Pancreas (tissue), 10 donors: ENCODE data around the gene OBSCN. TPM values are rescaled to one million over a fixed set of nuclear protein-coding genes. Genes with fewer than 3 reads are reported as not detected.

Source experiments
- ATAC-seq, 4 donors: fragments of 200-7000 bp; cut with Tn5 transposase; one replicate each; pipeline versions ENCODE4 v1.8.0 to v1.9.1; 2020; ENCODE audit warnings: mild to moderate bottlenecking in 4 of 4, moderate library complexity in 4 of 4
- DNase-seq, 6 donors: peaks; one replicate each; pipeline ENCODE4 v3.0.0-alpha.2; 2020
- FAIRE-seq: peaks from 2 replicates; lab custom pipeline; 2012; peaks lifted over from hg19 to GRCh38; lab: Jason Lieb, UNC
- H3K27ac ChIP-seq, 4 donors: fragments of 200-600 bp; sonication (generic); 1 replicate in 3 of 4; 2 replicates in 1 of 4; pipeline versions ENCODE4 v1.5.0 to v1.8.0; 2020
- H3K27me3 ChIP-seq, 4 donors: fragments of 200-600 bp; one replicate each; pipeline ENCODE4 v1.8.0; 2021
- H3K36me3 ChIP-seq, 3 donors: fragments of 200-600 bp; sonication (generic) in 1 of 3; one replicate each; pipeline versions ENCODE4 v1.5.0 to v1.8.0; 2020 to 2021
- H3K4me1 ChIP-seq, 3 donors: fragments of 200-600 bp; one replicate each; pipeline ENCODE4 v1.8.0; 2021
- H3K4me3 ChIP-seq, 4 donors: fragments of 200-600 bp; sonication (generic) in 2 of 4; one replicate each; pipeline versions ENCODE4 v1.5.0 to v1.8.0; 2020 to 2021
- H3K9me3 ChIP-seq, 4 donors: fragments of 200-600 bp; one replicate each; pipeline ENCODE4 v1.8.0; 2021
- CTCF ChIP-seq, 4 donors: fragments of 200-600 bp; sonication (generic) in 3 of 4; IDR thresholded peaks; one replicate each; pipeline versions ENCODE4 v1.5.0 to v1.8.0; 2021; ENCODE audit warnings: antibody characterized with exemption in 4 of 4
- WGBS, 2 donors: extraction: QIAGEN DNeasy Blood & Tissue Kit; methylation state at CpG; one replicate each; pipeline ENCODE4 v1.1.7; 2013; 5-methylcytosine and 5-hydroxymethylcytosine counted together
- intact Hi-C, 3 donors: fragments of 100-400 bp; cut with DNase I; formaldehyde crosslinking; loops; one replicate each; pipeline versions ENCODE4 v1.11.1 to v1.14.2; 2022
- polyA plus RNA-seq, 2 donors: library from polyadenylated mRNA; stranded (reverse); fragments of 200-250 nt; gene quantifications; one replicate each; pipeline ENCODE4 v1.2.3, GENCODE V29; 2013
- total RNA-seq, 6 donors: library from RNA; stranded (reverse); fragmentation: NEBNext Ultra II Directional in 4 of 6; extraction: Animal tissue kit (Norgen Biotek cat#: 25700) in 4 of 6; gene quantifications; one replicate each; pipeline versions ENCODE4 v1.2.1 to v1.2.4, GENCODE V29; 2021 to 2023
- donor health status: healthy with polysubstance abuse.
- donor health status: DM: no; HTN: no; CAD: no; lungs with moderate emphysema.
- donor health status: DM: no; HTN: no; CAD: no.
- donor health status: control.
- donor health status: control.
- donor health status: Bipolar disorder and iron deficiency.
- donor health status: DM: yes; HTN: yes; CAD: no.
- donor health status: DM: no; HTN: no; CAD: no.
- donor health status: DM: no; HTN: no; CAD: no.
- donor health status: DM: yes; HTN: yes; CAD: no.

The OBSCN gene
- total and polyA plus RNA-seq, 8 donors = 7.9 to 61.4 (median 11.3) TPM

- no peak for TF ChIP-seq CTCF (IDR thresholded peaks at IDR 0.05)
- ATAC-seq (no peak), DNase-seq (peak in 5 of 6 donors; percentile 6 to 63 (median 8)), FAIRE-seq (no peak)
- Histone ChIP-seq H3K27ac (no peak overlapping the region), H3K4me3 (no peak overlapping the region), H3K9me3 (no peaks in the 10 kb centered on the region), H3K36me3 (no peaks in the 10 kb centered on the region), H3K27me3 (no peaks in the 10 kb centered on the region), H3K4me1 (no peaks in the 10 kb centered on the region)
- intact Hi-C loops = no loop called here
- WGBS, 2 donors = 97% methylated on average over 21 to 25 of the region's 25 CpGs
Observed at GRCh38 chr1:228313536-228314277, 105.9 kb downstream of the OBSCN start.

- FAIRE-seq (no peak), DNase-seq (peak in 3 of 6 donors; percentile 8 to 45 (median 9)), ATAC-seq (no peak)
- Histone ChIP-seq H3K27ac (no peak overlapping the region), H3K9me3 (no peaks in the 10 kb centered on the region), H3K27me3 (no peaks in the 10 kb centered on the region), H3K4me1 (no peaks in the 10 kb centered on the region), H3K36me3 (no peaks in the 10 kb centered on the region), H3K4me3 (no peak overlapping the region)
- no peak for TF ChIP-seq CTCF (IDR thresholded peaks at IDR 0.05)
- intact Hi-C loops = no loop called here
- 91% methylated on average over 3 of the region's 3 CpGs for WGBS, 2 donors
Observed at GRCh38 chr1:228314315-228314657, 106.4 kb downstream of the OBSCN start.

GRCh38 chr1:228314658-228315483, 107.0 kb downstream of the OBSCN start:
- Histone ChIP-seq H3K4me3 (no peak overlapping the region), H3K27ac (peak overlapping the region in 2 of 4 donors; percentile 39 to 46), H3K4me1 (no peaks in the 10 kb centered on the region), H3K36me3 (peaks cover 0 to 1% (median 0%) of the 10 kb centered on the region in 3 donors), H3K9me3 (no peaks in the 10 kb centered on the region), H3K27me3 (no peaks in the 10 kb centered on the region)
- no peak for TF ChIP-seq CTCF (IDR thresholded peaks at IDR 0.05)
- WGBS, 2 donors = 88 to 89% methylated on average over 31 of the region's 31 CpGs
- peak in 2 of 4 donors; percentile 8 to 34 for ATAC-seq
- FAIRE-seq = no peak
- peak in 5 of 6 donors; percentile 10 to 72 (median 41) for DNase-seq
- intact Hi-C loops = no loop called here

GRCh38 chr1:228315484-228315944, 107.7 kb downstream of the OBSCN start:
- FAIRE-seq = no peak

More at GRCh38 chr1:228315484-228315944, 107.7 kb downstream of the OBSCN start:
- peaks cover 0 to 5% (median 0%) of the 10 kb centered on the region in 3 donors for H3K36me3 ChIP-seq
- H3K4me1 ChIP-seq = no peaks in the 10 kb centered on the region
- no peak for TF ChIP-seq CTCF (IDR thresholded peaks at IDR 0.05)
- DNase-seq (peak; percentile 48 to 86 (median 74)), ATAC-seq (peak; percentile 77 to 93 (median 88))
- no peaks in the 10 kb centered on the region for H3K27me3 ChIP-seq
- WGBS, 2 donors = 64 to 67% methylated on average over 17 of the region's 17 CpGs
- H3K4me3 ChIP-seq = peak overlapping the region in 2 of 4 donors; percentile 13 to 17
- H3K9me3 ChIP-seq = no peaks in the 10 kb centered on the region
- peak overlapping the region in 3 of 4 donors; percentile 35 to 46 (median 39) for H3K27ac ChIP-seq
- intact Hi-C loops = no loop called here
